CD4-positive, alpha-beta T cell (primary cell): Measurements from ENCODE around the gene IGFL1. TPM values are rescaled to one million over a fixed set of nuclear protein-coding genes. Genes with fewer than 3 reads are reported as not detected.

Source experiments
- ATAC-seq: fragments of 200-7000 bp; cut with Tn5 transposase; one replicate; pipeline ENCODE4 v1.10.0; 2022; ENCODE audit warnings: mild to moderate bottlenecking; ENCODE audit not compliant: poor library complexity
- CTCF ChIA-PET: fragments of 350-600 bp; sonication (Branson Sonifier 250); formaldehyde crosslinking; loops from one replicate; lab custom pipeline; 2021; ENCODE audit warnings: antibody characterized with exemption, inconsistent platforms; lab: Charles Lee
- POLR2A ChIA-PET: fragments of 350-600 bp; sonication (Branson Sonifier 250); formaldehyde crosslinking; loops from one replicate; lab custom pipeline; 2021; ENCODE audit warnings: antibody characterized with exemption, inconsistent platforms; lab: Charles Lee
- DNase-seq, 14 experiments: peaks; one replicate each; pipeline ENCODE4 v3.0.0-alpha.2; 2013 to 2020; ENCODE audit warnings: mixed read lengths in 2 of 14
- H3K27ac ChIP-seq, 2 donors: one replicate each; pipeline versions ENCODE4 v1.5.1 to v1.7.0; 2013; ENCODE audit warnings: low read length in 2 of 2, low read depth in 1 of 2, mild to moderate bottlenecking in 1 of 2
- H3K27me3 ChIP-seq, 2 experiments: 1 replicate in 1 of 2; 2 replicates in 1 of 2; pipeline versions ENCODE4 v1.6.1 to v1.7.0; 2013; ENCODE audit warnings: low read length in 2 of 2, control low read depth in 1 of 2, mild to moderate bottlenecking in 1 of 2, moderate library complexity in 1 of 2; ENCODE audit not compliant: insufficient read depth in 2 of 2, control insufficient read depth in 1 of 2
- H3K36me3 ChIP-seq: one replicate; pipeline ENCODE4 v1.6.1; 2013; ENCODE audit warnings: low read length, control low read depth; ENCODE audit not compliant: insufficient read depth
- H3K4me1 ChIP-seq: one replicate; pipeline ENCODE4 v1.6.1; 2013; ENCODE audit warnings: low read length, control low read depth; ENCODE audit not compliant: insufficient read depth
- H3K4me3 ChIP-seq: one replicate; pipeline ENCODE4 v1.5.1; 2013; ENCODE audit warnings: mild to moderate bottlenecking, low read length, moderate library complexity
- H3K9me3 ChIP-seq, 2 experiments: 1 replicate in 1 of 2; 2 replicates in 1 of 2; pipeline versions ENCODE4 v1.6.1 to v1.7.0; 2013; ENCODE audit warnings: low read length in 2 of 2, mild to moderate bottlenecking in 2 of 2, control low read depth in 1 of 2, moderate library complexity in 1 of 2; ENCODE audit not compliant: control insufficient read depth in 1 of 2, insufficient read depth in 1 of 2
- H3K27ac Mint-ChIP-seq: one replicate; pipeline ENCODE4 v1.8.0; 2020; ENCODE audit warnings: mixed read lengths
- H3K27me3 Mint-ChIP-seq: one replicate; pipeline ENCODE4 v1.8.0; 2021; ENCODE audit warnings: mixed read lengths
- H3K36me3 Mint-ChIP-seq: one replicate; pipeline ENCODE4 v1.8.0; 2021; ENCODE audit warnings: low read depth, mixed read lengths
- H3K4me1 Mint-ChIP-seq: one replicate; pipeline ENCODE4 v1.8.0; 2021; ENCODE audit warnings: low read depth, mixed read lengths
- H3K4me3 Mint-ChIP-seq: one replicate; pipeline ENCODE4 v1.8.0; 2020; ENCODE audit warnings: mild to moderate bottlenecking, mixed read lengths
- H3K9me3 Mint-ChIP-seq: one replicate; pipeline ENCODE4 v1.8.0; 2020; ENCODE audit warnings: mixed read lengths
- CTCF ChIP-seq: fragments of 200-600 bp; IDR thresholded peaks from one replicate; pipeline ENCODE4 v1.8.0; 2022; ENCODE audit warnings: antibody characterized with exemption, mild to moderate bottlenecking
- intact Hi-C, 2 experiments: fragments of 100-400 bp; cut with DNase I in 1 of 2; cut with micrococcal nuclease in 1 of 2; formaldehyde crosslinking; loops; one replicate each; pipeline versions ENCODE4 v1.15.1 to v1.9.0; 2023 to 2025; cut with DNase I, micrococcal nuclease
- total RNA-seq, 174 experiments: library from RNA in 2 of 174; stranded (reverse) in 2 of 174; gene quantifications; one replicate each; pipeline ENCODE4 v1.2.3 and lab custom pipeline; 2021 to 2026

Gene IGFL1
- total RNA-seq, 2 experiments from 2014 or later = not detected

GRCh38 chr19:46224773-46225172, 4.8 kb upstream of the IGFL1 start:
- ChIA-PET POLR2A (no interaction called here), CTCF (no interaction called here)
- no peaks in the 10 kb centered on the region for H3K9me3 ChIP-seq
- H3K4me3 ChIP-seq = no peak overlapping the region
- ATAC-seq (no peak), DNase-seq (no peak)
- Mint-ChIP-seq H3K27ac (no peak overlapping the region), H3K27me3 (peaks cover 70% of the 10 kb centered on the region), H3K4me3 (no peak overlapping the region), H3K36me3 (no peaks in the 10 kb centered on the region), H3K4me1 (no peaks in the 10 kb centered on the region), H3K9me3 (no peaks in the 10 kb centered on the region)
- H3K36me3 ChIP-seq = no peaks in the 10 kb centered on the region
- no peak for TF ChIP-seq CTCF
- peaks cover 17 to 29% of the 10 kb centered on the region in 2 experiments for H3K27me3 ChIP-seq
- H3K27ac ChIP-seq = no peak overlapping the region
- H3K4me1 ChIP-seq = peaks cover 5% of the 10 kb centered on the region
- intact Hi-C loops = no loop called here

GRCh38 chr19:46225558-46226004, 4.0 kb upstream of the IGFL1 start:
- H3K36me3 Mint-ChIP-seq = no peaks in the 10 kb centered on the region
- H3K9me3 Mint-ChIP-seq = no peaks in the 10 kb centered on the region
- CTCF ChIA-PET = no interaction called here
- POLR2A ChIA-PET = no interaction called here
- Histone ChIP-seq H3K9me3 (no peaks in the 10 kb centered on the region), H3K4me3 (no peak overlapping the region), H3K27me3 (peaks cover 12 to 31% of the 10 kb centered on the region in 2 experiments), H3K36me3 (no peaks in the 10 kb centered on the region), H3K27ac (no peak overlapping the region), H3K4me1 (peaks cover 5% of the 10 kb centered on the region)
- no peaks in the 10 kb centered on the region for H3K4me1 Mint-ChIP-seq
- intact Hi-C loops = no loop called here
- no peak overlapping the region for H3K27ac Mint-ChIP-seq
- no peak for TF ChIP-seq CTCF
- ATAC-seq (no peak), DNase-seq (peak in 1 of 14 experiments; percentile 9)
- H3K27me3 Mint-ChIP-seq = peaks cover 71% of the 10 kb centered on the region
- H3K4me3 Mint-ChIP-seq = no peak overlapping the region

- no peak for ATAC-seq
- CTCF ChIA-PET = no interaction called here
- H3K9me3 Mint-ChIP-seq = no peaks in the 10 kb centered on the region
These were observed 3.0 kb upstream of the IGFL1 start for GRCh38 chr19:46226438-46226973.

More at GRCh38 chr19:46226438-46226973, 3.0 kb upstream of the IGFL1 start:
- peaks cover 10 to 30% of the 10 kb centered on the region in 2 experiments for H3K27me3 ChIP-seq
- POLR2A ChIA-PET = no interaction called here
- no peak for TF ChIP-seq CTCF
- H3K4me1 ChIP-seq = peaks cover 5% of the 10 kb centered on the region
- H3K4me3 ChIP-seq = no peak overlapping the region
- H3K36me3 Mint-ChIP-seq = no peaks in the 10 kb centered on the region
- no peaks in the 10 kb centered on the region for H3K36me3 ChIP-seq
- no peaks in the 10 kb centered on the region for H3K9me3 ChIP-seq
- intact Hi-C loops = no loop called here
- DNase-seq = no peak
- no peaks in the 10 kb centered on the region for H3K4me1 Mint-ChIP-seq
- peaks cover 70% of the 10 kb centered on the region for H3K27me3 Mint-ChIP-seq
- H3K4me3 Mint-ChIP-seq = no peak overlapping the region
- no peak overlapping the region for H3K27ac ChIP-seq
- no peak overlapping the region for H3K27ac Mint-ChIP-seq
